Measurements from ENCODE around the gene ASB5.

Gene ASB5

GRCh38 chr4:176277162-176277904, 8.3 kb upstream of the ASB5 start:
- DNase-seq, result no peak

- DNase-seq, result no peak
Measured at GRCh38 chr4:176276710-176277109, 7.7 kb upstream of the ASB5 start.

- no peak for DNase-seq
Measured at GRCh38 chr4:176274441-176274840, 5.4 kb upstream of the ASB5 start.

- DNase-seq, result no peak
Measured at GRCh38 chr4:176273736-176274135, 4.7 kb upstream of the ASB5 start.

GRCh38 chr4:176272799-176273198, 3.8 kb upstream of the ASB5 start:
- no peak for DNase-seq

GRCh38 chr4:176271749-176272148, 2.7 kb upstream of the ASB5 start:
- DNase-seq, result no peak

GRCh38 chr4:176270669-176271068, 1.6 kb upstream of the ASB5 start:
- no peak for DNase-seq

- DNase-seq, result no peak
Measured at GRCh38 chr4:176266026-176266425, 3.0 kb downstream of the ASB5 start.

GRCh38 chr4:176262243-176262642, 6.8 kb downstream of the ASB5 start:
- no peak for DNase-seq

DNA sequence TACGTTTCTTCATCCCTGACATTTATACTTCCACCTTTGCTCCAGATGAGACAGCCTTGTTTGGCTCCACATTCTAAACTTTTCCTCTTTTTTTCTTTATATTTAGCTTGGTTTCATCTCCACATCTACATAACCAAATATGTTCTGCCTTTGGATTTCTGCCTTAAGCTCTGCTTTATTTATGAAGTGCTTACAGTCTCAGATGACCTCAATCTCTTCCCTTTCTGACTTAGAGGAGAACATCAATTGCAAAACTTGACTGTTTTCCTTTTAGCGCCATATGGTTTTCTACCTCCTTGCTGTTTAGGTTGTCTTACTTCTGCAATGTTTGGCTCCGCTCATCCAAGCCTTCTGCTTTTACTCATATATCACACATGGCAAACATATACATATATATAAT, 7.5 kb downstream of the ASB5 start:
- no peak for DNase-seq

- DNase-seq, result no peak
Measured at GRCh38 chr4:176261018-176261417, 8.0 kb downstream of the ASB5 start.

- no peak for DNase-seq
Measured at GRCh38 chr4:176259330-176260090, 9.5 kb downstream of the ASB5 start.

GRCh38 chr4:176258135-176258534, 10.9 kb downstream of the ASB5 start:
- DNase-seq, result no peak

GRCh38 chr4:176256921-176257320, 12.1 kb downstream of the ASB5 start:
- DNase-seq, result no peak

DNA sequence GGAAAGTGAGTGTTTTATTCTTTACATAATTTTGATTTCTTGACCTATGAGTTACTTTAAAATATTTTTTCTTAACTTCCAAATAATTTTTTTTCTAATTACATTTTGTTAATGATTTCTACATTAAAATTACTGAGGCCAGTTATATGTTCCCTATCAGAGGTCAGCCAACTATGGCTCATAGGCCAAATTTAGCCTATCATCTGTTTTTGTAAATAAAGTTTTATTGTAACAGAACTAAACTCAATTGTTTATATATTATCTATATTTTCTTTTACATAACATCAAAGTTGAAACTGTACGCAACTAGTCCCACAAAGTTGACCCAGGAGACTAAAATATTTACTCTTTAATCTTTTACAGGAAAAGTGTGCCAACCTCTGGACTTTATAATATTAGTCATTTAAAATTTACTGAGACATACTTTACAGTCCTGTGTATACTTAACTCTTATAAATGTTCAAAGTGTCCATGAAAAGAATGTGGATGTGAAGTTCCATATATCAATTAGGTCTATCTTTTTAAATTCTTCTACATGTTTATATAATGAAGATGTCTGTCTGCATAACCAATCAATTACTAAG, 26.2 kb downstream of the ASB5 start:
- no peak for DNase-seq

DNA sequence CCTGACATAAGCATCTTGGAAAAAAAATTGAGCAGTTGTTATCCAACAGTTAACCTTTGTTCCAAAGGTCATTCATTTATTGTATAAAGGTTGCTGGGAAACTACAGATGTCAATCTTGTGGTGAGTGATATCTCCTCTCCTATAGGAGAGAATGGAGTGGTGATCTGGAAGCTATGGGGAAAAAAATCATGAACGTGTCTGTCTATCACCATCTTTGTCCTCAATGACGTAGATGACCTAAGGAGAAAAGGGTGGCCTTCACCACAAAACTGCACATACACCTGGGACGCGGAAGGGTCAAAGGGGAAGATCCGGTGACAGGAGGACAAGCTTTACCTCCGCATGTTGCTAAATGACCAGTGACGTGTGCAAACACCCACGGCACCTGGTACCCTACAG, 27.3 kb downstream of the ASB5 start:
- DNase-seq, result no peak

DNA sequence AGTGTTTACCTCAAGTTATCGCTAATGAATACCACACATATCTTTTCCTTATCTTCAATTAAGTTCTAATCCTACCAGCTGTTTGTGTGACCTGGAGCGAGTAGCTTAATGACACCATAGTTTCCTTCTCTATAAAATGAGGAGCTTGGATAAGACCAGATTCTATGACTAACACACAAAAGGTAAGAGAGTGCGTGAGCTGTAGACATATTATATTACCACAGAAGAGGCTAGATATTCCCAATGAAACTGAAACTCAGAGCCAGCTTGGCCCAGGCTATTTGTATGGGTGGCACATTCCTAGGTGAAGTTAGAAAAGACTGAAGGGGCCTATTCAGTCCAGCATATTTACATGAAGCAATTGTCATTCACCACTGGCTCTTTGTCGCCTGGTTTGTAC, 30.2 kb downstream of the ASB5 start:
- no peak for DNase-seq

GRCh38 chr4:176238157-176238610, 30.8 kb downstream of the ASB5 start:
- no peak for DNase-seq

GRCh38 chr4:176236946-176237345, 32.1 kb downstream of the ASB5 start:
- DNase-seq, result no peak

DNA sequence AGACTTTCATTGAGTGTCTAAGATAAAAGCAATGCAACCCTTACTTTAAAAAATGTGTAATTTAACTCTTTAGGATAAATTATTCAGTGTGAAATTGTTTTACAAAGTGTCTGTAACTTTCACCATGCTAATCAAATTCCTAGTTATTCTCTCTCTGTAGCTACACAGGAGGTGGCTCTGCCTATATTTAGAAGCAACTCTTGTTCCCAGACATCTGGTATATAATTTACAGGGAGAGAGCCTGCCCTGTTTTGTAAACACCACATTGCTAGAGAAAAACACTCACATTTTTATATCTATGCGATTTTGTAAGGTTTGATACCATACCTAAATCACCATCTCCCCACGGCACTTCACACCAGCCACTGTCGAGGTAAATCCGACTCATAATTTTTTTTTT, 38.2 kb downstream of the ASB5 start:
- DNase-seq, result no peak

GRCh38 chr4:176229645-176230044, 39.4 kb downstream of the ASB5 start:
- no peak for DNase-seq

DNA sequence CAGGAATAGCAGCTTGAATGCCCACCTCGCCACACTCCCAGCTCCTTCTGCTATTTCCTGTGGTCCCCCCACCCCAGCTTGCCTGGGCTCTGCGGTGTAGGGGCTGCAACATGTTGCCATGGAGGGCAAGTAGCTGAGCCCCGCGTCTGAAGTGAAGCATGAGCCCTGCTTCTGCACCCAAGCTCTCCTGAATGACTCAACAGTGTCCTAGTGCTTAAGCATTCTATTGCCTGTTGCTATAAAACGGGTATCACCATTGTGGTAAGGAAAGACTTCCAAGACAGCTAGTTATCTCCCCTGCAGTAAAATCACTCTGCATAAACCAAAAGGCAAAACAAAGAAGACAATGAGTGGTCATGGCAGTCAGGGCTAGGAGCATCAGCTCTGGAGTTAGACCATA, 42.3 kb downstream of the ASB5 start:
- DNase-seq, result no peak

GRCh38 chr4:176223561-176223960, 45.5 kb downstream of the ASB5 start:
- DNase-seq, result no peak

GRCh38 chr4:176222149-176222548, 46.9 kb downstream of the ASB5 start:
- DNase-seq, result no peak
